ENCODE results near the gene FLAD1.

GRCh38 chr1:154972213-154972516 is 11.0 kb upstream of the FLAD1 start:
- TF ChIP-seq CTCF (IDR thresholded peaks at IDR 0.05) (no peak), E2F4 (CRISPR knock-in tag; IDR thresholded peaks at IDR 0.05; ENCODE audit: borderline replicate concordance, low read depth) (no peak), HMGXB4 (CRISPR knock-in tag; IDR thresholded peaks at IDR 0.05) (no peak)
